Endothelial cell (in vitro differentiated cells): Measurements from ENCODE around the gene HRG. TPM values are rescaled to one million over a fixed set of nuclear protein-coding genes. Genes with fewer than 3 reads are reported as not detected.
"Not testable (repeated sequence)": the region's sequence is repeated elsewhere in the genome, so short reads cannot be mapped to it uniquely, and the experiment has no call there.

Experiments used
- DNase-seq: peaks from one replicate; pipeline ENCODE4 v3.0.0; 2021; ENCODE audit warnings: low spot score
- H3K27ac Mint-ChIP-seq: one replicate; pipeline ENCODE4 v1.8.0; 2021; ENCODE audit warnings: mixed read lengths, inconsistent platforms; ENCODE audit not compliant: unreplicated experiment
- H3K27me3 Mint-ChIP-seq: one replicate; pipeline ENCODE4 v1.8.0; 2021; ENCODE audit warnings: mild to moderate bottlenecking, moderate library complexity, mixed read lengths, inconsistent platforms; ENCODE audit not compliant: unreplicated experiment
- H3K36me3 Mint-ChIP-seq: one replicate; pipeline ENCODE4 v1.8.0; 2021; ENCODE audit warnings: mild to moderate bottlenecking, low read depth, mixed read lengths, inconsistent platforms; ENCODE audit not compliant: unreplicated experiment
- H3K4me1 Mint-ChIP-seq: one replicate; pipeline ENCODE4 v1.8.0; 2021; ENCODE audit warnings: mild to moderate bottlenecking, mixed read lengths, inconsistent platforms; ENCODE audit not compliant: unreplicated experiment
- H3K4me3 Mint-ChIP-seq: one replicate; pipeline ENCODE4 v1.8.0; 2021; ENCODE audit warnings: mild to moderate bottlenecking, mixed read lengths, inconsistent platforms; ENCODE audit not compliant: unreplicated experiment
- H3K9me3 Mint-ChIP-seq: one replicate; pipeline ENCODE4 v1.8.0; 2021; ENCODE audit warnings: mixed read lengths, inconsistent platforms; ENCODE audit not compliant: unreplicated experiment
- total RNA-seq: library from RNA; stranded (reverse); fragmentation: NEBNext Ultra II Directional; extraction: Animal tissue kit (Norgen Biotek cat#: 25700); gene quantifications from one replicate; pipeline ENCODE4 v1.2.1, GENCODE V29; 2021; ENCODE audit not compliant: unreplicated experiment
- TF ChIP-seq, protein P1 (sequence below): fragments of 200-600 bp; sonication (generic); IDR thresholded peaks from one replicate; pipeline ENCODE4 v1.5.0; 2021; ENCODE audit warnings: antibody characterized with exemption; ENCODE audit not compliant: unreplicated experiment

HRG gene
- total RNA-seq, 1 donor from 2014 or later = not detected

DNA sequence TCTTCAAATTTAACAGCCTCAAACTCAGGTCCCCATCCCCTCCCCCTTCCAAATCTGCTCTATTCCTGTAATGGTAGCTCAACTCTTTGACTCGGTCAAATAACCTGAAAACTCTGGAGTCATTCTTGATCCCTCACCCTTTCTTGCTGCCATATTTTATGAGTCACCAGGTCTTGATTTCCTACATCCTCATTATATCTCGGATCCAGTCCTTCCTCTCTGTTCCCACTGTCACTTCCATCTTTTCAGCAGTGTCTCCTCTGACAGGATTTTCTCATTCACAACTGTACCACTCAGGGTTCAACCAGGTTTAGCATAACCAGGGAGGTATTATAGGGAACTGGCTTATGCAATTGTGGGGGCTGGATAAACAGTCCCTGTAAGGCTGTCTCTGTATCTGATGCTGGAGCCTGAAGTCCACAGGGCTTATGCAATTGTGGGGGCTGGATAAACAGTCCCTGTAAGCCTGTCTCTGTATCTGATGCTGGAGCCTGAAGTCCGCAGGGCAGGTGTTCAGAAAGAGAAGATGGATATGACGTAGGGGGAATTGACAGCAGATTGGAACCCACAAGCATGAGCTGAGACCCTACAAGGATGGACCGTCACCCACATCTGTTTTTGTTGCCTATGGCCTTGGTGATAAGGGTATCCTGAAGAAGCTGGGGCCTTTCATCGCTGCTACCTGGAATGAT is 34.7 kb upstream of the HRG start:
- no peak for DNase-seq
- Mint-ChIP-seq H3K27me3 (no peaks in the 10 kb centered on the region), H3K9me3 (no peaks in the 10 kb centered on the region), H3K36me3 (no peaks in the 10 kb centered on the region), H3K4me3 (no peak overlapping the region), H3K4me1 (peaks cover 9% of the 10 kb centered on the region), H3K27ac (no peak overlapping the region)
- TF ChIP-seq, protein P1, sequence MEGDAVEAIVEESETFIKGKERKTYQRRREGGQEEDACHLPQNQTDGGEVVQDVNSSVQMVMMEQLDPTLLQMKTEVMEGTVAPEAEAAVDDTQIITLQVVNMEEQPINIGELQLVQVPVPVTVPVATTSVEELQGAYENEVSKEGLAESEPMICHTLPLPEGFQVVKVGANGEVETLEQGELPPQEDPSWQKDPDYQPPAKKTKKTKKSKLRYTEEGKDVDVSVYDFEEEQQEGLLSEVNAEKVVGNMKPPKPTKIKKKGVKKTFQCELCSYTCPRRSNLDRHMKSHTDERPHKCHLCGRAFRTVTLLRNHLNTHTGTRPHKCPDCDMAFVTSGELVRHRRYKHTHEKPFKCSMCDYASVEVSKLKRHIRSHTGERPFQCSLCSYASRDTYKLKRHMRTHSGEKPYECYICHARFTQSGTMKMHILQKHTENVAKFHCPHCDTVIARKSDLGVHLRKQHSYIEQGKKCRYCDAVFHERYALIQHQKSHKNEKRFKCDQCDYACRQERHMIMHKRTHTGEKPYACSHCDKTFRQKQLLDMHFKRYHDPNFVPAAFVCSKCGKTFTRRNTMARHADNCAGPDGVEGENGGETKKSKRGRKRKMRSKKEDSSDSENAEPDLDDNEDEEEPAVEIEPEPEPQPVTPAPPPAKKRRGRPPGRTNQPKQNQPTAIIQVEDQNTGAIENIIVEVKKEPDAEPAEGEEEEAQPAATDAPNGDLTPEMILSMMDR = no peak

DNA sequence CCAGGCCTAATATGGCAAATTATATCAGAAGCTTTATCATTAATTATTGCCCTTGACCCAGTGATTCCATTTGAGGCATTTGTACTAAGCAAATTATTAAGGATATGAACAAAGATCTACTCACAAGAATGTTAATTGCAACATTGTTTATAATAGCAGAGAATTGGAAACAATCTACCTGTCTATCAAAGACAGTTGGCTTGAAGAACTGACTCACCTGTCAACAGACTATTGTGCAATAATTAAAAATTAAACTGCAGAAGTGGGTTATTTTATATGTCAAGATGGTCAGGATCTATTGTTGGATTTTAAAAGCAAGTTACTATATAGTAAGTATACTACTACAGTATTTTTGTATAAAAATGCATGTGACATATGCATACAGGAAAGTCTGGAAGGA is 32.3 kb upstream of the HRG start:
- H3K9me3 Mint-ChIP-seq = no peaks in the 10 kb centered on the region
- TF ChIP-seq, protein P1 = no peak

DNA sequence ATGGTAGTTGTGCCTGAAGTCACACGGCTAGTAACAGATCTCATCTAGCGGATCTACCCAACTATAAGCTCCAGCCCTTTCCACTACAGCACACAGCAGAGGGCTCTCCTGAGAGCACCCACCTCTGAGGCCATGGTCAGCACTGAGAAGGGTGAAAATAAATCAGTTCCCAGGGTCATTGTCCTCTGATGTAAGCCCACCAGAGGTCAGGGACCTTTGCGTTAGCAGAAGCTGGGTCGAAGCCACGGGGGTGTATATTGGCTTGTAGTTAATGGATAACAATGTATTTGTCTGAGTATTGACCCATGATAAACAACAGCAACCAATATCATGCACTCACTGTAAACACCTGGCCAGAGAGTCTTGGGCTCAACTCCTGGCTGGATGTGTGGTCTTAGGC is 31.6 kb upstream of the HRG start:
- H3K27ac Mint-ChIP-seq, H3K9me3 Mint-ChIP-seq, H3K4me1 Mint-ChIP-seq, DNase-seq, H3K27me3 Mint-ChIP-seq, H3K36me3 Mint-ChIP-seq, H3K4me3 Mint-ChIP-seq: not testable (repeated sequence)

More for the DNA sequence above, 32.3 kb upstream of the HRG start:
- no peaks in the 10 kb centered on the region for H3K36me3 Mint-ChIP-seq
- peaks cover 4% of the 10 kb centered on the region for H3K27me3 Mint-ChIP-seq
- no peak for DNase-seq
- no peak overlapping the region for H3K4me3 Mint-ChIP-seq
- peaks cover 9% of the 10 kb centered on the region for H3K4me1 Mint-ChIP-seq
- H3K27ac Mint-ChIP-seq = no peak overlapping the region

DNA sequence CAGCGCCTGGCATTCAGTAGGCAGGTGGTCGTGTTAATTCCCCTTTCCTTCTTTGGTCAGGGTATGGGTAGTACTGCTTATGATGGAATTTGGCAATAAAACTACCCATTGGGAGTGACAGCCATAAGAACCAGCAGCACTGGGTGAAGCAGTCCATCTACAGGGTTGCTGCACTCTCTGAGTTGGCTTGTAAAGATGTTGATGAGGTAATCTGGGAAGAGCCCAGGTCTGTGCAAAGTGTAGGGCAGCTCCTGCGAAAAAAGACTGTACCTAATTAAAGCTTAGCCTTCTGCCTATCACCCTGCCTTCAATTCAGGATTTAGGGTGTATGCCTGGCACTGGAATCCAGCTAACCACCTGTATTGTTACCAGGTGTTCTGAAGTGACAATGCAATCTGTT is 30.3 kb upstream of the HRG start:
- TF ChIP-seq, protein P1 = no peak
- no peak overlapping the region for H3K4me3 Mint-ChIP-seq
- no peak overlapping the region for H3K27ac Mint-ChIP-seq

DNA sequence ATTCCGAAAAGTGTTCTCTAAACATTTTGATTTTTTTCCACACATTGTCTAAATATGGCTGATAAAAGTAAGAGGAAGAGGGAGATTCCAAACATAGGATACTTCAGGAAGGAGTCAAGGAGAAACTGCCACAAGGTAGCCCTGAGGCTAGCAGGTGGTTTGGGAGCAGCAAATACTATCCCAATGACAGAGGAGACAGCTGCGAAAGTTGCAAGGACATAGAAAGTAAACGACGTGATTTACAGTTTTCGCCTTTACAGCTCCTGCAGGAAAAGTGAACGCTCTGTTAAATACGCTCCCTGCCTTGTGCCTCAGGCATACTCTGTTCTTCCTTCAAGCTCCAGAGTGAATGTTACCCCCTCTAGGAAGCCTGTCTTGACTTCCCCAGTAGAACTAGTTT is 29.3 kb upstream of the HRG start:
- H3K27me3 Mint-ChIP-seq = peaks cover 4% of the 10 kb centered on the region
- H3K36me3 Mint-ChIP-seq = no peaks in the 10 kb centered on the region
- no peaks in the 10 kb centered on the region for H3K4me1 Mint-ChIP-seq
- TF ChIP-seq, protein P1 = no peak
- no peak for DNase-seq
- no peak overlapping the region for H3K27ac Mint-ChIP-seq
- no peak overlapping the region for H3K4me3 Mint-ChIP-seq
- H3K9me3 Mint-ChIP-seq = no peaks in the 10 kb centered on the region

More for the DNA sequence above, 30.3 kb upstream of the HRG start:
- H3K36me3 Mint-ChIP-seq = no peaks in the 10 kb centered on the region
- no peak for DNase-seq
- peaks cover 5% of the 10 kb centered on the region for H3K4me1 Mint-ChIP-seq
- H3K27me3 Mint-ChIP-seq = peaks cover 4% of the 10 kb centered on the region
- no peaks in the 10 kb centered on the region for H3K9me3 Mint-ChIP-seq
